ENCODE measurements around the gene AADAT.

GRCh38 chr4:170106900-170107299 lies 17.1 kb upstream of the AADAT start:
- no peak for TF ChIP-seq CTCF (IDR thresholded peaks at IDR 0.05)
- TF ChIP-seq NPAS2 (CRISPR knock-in tag; IDR thresholded peaks at IDR 0.05; ENCODE audit: borderline replicate concordance) = no peak
- TF ChIP-seq JUN (IDR thresholded peaks at IDR 0.05) = no peak
- no peak for TF ChIP-seq POLR2A (IDR thresholded peaks at IDR 0.05; ENCODE audit: low read length)
- TF ChIP-seq SMC3 (IDR thresholded peaks at IDR 0.05) = no peak
